GM21447 (cell line): ENCODE results near the gene GRAMD2A.

Experiments used
- ATAC-seq: cut with Tn5 transposase; IDR thresholded peaks from one replicate; pipeline ENCODE4 v1.9.1; 2021; ENCODE audit not compliant: unreplicated experiment

GRAMD2A gene

GRCh38 chr15:72220687-72221086, 23.1 kb upstream of the GRAMD2A start:
- no peak for ATAC-seq

- no peak for ATAC-seq
Measured at GRCh38 chr15:72217216-72217615, 19.6 kb upstream of the GRAMD2A start.

GRCh38 chr15:72216079-72216478, 18.5 kb upstream of the GRAMD2A start:
- ATAC-seq, result no peak

- no peak for ATAC-seq
Measured at GRCh38 chr15:72207558-72208085, 10.0 kb upstream of the GRAMD2A start.

- no peak for ATAC-seq
Measured at GRCh38 chr15:72206677-72207000, 9.1 kb upstream of the GRAMD2A start.

- no peak for ATAC-seq
Measured at GRCh38 chr15:72205896-72206676, 8.5 kb upstream of the GRAMD2A start.

- no peak for ATAC-seq
Measured at GRCh38 chr15:72205273-72205672, 7.7 kb upstream of the GRAMD2A start.

- no peak for ATAC-seq
Measured at GRCh38 chr15:72203507-72203837, 5.9 kb upstream of the GRAMD2A start.

- ATAC-seq, result no peak
Measured at GRCh38 chr15:72202801-72203506, 5.4 kb upstream of the GRAMD2A start.

- ATAC-seq, result no peak
Measured at GRCh38 chr15:72202302-72202701, 4.7 kb upstream of the GRAMD2A start.

- ATAC-seq, result no peak
Measured at GRCh38 chr15:72201391-72201921, 3.9 kb upstream of the GRAMD2A start.

GRCh38 chr15:72200395-72201237, 3.0 kb upstream of the GRAMD2A start:
- ATAC-seq, result no peak

GRCh38 chr15:72199721-72200212, 2.2 kb upstream of the GRAMD2A start:
- no peak for ATAC-seq

- ATAC-seq, result no peak
Measured at GRCh38 chr15:72199205-72199515, 1.6 kb upstream of the GRAMD2A start.

GRCh38 chr15:72198356-72199204, 993 bp upstream of the GRAMD2A start:
- ATAC-seq, result no peak

- ATAC-seq, result no peak
Measured at GRCh38 chr15:72197041-72197459, 537 bp downstream of the GRAMD2A start.

GRCh38 chr15:72196409-72197040, 1.1 kb downstream of the GRAMD2A start:
- no peak for ATAC-seq

GRCh38 chr15:72195101-72195511, 2.5 kb downstream of the GRAMD2A start:
- no peak for ATAC-seq

- no peak for ATAC-seq
Measured at GRCh38 chr15:72193836-72194396, 3.7 kb downstream of the GRAMD2A start.

GRCh38 chr15:72192416-72192815, 5.2 kb downstream of the GRAMD2A start:
- ATAC-seq, result no peak
